GM21528 (cell line): ENCODE measurements around the gene ERBB4.

ENCODE experiments used
- ATAC-seq: cut with Tn5 transposase; IDR thresholded peaks from one replicate; pipeline ENCODE4 v1.9.1; 2021; ENCODE audit warnings: mild to moderate bottlenecking, moderate library complexity; ENCODE audit not compliant: unreplicated experiment, low FRiP score

ERBB4 gene

DNA sequence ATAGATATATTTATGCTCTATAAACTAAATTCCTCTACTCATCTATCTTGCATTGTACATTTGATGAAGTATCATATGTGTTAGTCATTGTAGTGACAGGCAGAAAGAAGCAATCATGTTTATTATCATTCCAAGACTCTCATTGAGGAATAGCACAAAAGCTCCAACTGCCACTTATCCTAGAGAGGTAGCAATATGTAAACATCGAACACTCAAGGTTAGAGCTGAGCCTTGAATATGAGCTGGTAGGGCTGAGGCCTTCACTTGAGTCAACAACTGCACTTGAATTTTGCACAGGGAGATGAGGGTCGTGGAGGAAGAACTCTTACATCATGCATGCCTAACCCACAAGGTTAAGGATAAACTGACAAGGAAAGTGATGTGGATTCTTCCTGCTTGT lies 1081.3 kb downstream of the ERBB4 start:
- ATAC-seq = no peak

DNA sequence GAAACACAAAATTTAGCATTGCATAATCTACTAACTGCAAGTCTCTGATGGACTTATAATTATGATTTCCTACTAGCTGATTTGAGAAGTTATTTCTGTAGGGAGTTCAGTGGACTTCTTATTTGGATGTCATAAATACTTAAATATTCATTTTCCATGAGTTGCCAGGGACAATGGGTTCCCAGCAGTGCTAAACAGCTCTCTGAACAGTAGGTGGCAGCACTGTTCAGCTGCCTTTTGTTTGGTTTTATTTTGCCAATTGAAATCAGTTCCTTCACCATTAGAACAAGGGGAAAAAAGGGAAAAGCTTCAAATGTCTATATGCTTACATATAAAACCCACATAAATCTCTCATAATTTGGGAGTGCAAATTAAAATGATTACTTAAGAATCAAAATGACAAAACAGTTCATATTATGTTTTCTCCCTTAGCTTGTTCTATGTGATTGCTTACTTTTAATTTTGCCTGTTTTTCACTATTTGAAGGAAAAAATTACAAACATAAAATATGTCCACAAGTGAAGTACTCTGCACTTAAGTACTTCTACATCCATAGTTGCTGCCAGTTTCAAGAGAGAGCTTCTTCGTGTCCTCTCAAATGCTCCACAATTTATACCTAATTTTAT lies 1083.3 kb downstream of the ERBB4 start:
- peak; percentile 73 for ATAC-seq

DNA sequence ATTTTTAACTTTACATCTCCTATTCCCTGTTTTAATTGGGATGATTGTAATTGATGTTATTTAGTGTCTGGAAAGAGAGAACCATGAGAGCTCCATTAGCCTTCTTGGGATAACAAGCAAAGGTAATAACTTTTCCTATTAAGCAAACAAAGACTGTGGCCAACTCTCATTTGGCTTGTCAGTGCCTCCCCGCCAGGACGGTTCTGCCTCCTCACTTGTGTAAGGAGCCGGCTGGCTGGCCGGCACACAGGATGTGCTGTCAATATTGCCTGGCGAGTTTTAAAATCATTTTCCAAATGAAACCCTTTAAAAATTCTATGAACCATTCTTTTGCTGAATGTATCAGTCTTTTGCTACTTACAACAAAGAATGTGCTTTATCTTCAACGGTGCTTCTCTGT lies 1083.9 kb downstream of the ERBB4 start:
- ATAC-seq = no peak

DNA sequence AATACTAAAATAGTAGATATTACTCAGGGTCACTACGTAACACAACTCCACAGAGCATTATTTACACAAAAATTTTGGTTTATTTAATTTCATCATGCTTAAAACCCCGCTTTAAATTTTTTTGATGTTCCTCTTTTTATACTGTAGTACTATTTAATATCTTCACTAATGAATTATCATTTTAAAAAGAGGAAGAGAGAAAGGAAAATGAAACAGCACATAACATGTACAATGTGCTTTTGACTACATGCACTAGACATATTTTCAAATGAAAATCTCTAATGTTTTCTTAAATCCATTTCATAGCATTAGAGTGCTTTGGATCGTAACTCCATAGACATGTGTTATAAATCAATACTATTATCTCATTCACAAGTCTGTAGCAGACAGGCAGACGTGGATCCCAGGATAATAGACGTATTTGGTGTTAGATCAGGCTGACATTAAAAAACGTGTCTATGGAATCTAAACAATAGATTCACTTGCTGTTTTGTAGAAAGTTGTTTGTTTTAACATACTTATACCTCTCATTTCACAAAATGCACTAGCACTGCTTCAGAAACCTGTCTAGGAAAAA lies 1085.2 kb downstream of the ERBB4 start:
- ATAC-seq = no peak

DNA sequence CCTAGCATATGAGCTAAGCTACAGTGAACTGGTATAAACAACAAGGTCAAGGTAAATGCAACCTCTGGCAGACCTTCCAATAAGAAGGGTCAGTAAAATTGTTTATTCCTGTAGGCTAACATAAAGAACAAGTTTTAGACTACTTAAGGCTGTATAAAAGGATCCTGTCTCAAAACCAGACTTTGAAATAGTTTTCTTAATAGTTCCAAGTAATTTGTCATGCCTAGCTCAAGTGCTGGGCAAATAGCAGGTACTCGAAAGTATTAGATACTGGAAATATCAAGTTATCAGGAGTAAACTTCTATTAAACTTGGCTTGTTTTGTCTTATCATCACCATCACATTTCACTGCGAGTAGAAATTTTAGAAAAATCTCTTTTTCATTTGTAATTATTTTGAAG lies 1087.0 kb downstream of the ERBB4 start:
- no peak for ATAC-seq

DNA sequence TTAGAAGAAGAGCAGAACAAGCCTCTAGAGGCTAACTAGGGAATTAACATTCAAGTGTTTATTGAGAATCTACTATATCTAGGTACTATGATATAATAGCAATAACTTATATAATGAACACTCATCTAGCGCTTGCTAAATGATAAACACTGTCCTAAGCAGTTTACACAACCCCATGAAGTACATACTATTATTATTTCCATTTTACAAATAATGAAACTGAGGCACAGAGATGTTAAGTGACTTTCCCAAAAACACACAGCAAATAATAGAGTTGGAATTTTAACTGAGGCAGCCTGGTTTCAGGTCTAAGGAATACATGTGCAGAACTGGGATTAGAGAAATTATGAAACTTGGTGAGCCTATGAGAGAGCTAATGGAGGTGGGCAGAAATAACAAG lies 1088.8 kb downstream of the ERBB4 start:
- ATAC-seq = no peak

DNA sequence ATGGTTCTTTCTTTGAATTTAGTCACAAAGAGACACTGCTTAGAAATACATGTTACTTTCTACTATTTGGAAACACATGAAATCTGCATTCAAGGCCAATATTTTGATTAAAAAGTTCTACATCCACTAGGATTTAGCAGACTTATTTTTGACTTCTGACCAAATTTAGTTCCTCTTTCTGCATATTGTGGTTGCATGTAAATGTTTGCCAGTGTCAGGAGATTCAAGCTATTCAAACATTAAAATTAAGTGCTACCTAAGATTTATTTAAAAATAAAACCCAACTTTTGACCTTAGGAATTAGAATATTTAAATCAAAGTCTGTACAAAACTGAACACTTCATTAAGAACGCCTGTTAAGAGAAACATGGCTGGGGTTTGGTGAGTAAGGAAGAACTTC lies 1091.1 kb downstream of the ERBB4 start:
- no peak for ATAC-seq

DNA sequence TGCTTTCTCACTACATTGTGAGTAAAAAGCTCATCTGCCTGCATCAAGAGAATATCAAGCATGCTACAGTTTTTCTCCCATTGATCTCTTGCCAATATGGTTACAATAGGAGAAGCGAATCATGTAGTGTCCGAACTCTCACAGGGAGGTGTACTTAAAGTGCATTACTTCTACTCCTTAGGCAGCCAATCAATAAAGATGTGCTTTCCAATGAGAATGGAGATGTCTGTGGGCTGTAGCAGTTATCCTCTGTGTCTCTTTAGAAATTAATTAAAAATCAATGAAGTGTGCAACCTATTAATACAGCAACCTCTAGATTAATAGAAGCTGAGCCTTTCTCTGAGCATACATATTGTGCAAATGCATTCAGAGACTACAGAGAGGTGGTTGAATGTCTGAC lies 1098.5 kb downstream of the ERBB4 start:
- no peak for ATAC-seq

DNA sequence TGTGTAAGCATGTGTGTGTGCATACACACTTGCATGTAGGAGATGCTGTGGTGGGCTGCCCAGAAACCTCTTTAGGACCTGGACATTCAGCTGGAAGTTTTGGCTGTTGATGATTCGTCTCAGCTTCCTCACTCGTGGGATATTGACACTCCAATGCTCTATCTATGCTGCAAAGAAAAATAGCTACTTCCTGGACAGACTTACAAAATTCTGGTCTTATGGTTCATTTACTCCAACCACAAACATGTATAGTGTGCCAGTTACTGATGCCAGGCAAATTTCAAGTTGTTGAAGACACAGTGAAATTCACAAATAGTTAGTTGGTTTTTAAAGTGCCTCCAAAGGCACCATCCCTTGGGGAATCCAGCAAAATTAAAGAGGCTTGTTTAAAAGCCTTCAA lies 1099.6 kb downstream of the ERBB4 start:
- no peak for ATAC-seq

DNA sequence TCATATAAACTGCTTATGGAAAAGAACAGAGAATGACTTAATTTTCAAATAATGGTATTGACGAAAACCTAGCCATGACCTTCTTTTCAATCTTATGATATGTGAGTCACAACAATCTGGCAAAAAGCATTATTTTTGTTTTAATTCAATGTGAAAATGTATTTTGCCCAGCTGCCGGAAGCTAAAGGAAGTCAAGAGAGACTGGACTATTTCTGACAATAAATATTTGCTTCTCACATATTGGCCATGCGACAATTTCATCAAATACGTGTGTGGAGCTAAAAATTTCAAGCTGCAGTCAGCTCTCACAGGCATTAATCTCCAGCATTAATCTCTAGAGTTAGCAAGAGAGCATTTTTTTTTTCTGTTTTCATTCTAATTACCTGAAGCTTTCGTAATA lies 1101.2 kb downstream of the ERBB4 start:
- no peak for ATAC-seq

DNA sequence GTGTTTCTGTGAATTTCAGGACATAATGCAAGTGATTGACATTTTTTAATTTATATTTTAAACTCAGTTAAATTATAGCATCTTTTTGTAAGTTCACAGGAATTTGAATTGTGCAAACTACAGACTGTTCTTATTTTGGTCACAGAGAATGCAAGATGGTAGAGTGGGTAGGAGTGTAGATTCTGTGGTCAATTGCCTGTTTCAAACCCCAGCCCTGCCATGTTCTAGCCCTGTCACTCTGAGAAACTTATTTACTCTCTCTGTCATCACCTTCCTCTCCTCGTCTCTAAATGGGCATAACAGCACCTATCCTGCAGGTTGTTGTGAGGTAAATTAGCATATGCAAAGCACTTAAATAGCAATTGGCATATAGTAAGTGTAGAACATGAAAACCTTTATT lies 1102.4 kb downstream of the ERBB4 start:
- no peak for ATAC-seq

DNA sequence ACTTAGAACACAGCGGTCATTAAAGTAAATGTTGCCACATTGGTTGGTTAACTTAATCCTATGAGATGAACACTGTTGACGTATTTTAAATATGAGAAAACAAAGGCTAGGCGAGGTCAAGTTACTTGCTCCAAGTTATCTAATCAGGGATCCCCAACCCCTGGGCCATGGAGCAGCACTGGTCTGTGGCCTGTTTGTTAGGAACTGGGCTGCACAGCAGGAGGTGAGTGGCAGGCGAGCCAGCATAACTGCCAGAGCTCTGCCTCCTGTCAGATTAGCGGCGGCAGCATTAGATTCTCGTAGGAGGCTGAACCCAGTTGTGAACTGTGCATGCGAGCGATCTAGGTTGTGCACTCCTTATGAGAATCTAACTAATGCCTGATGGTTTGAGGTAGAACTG lies 1103.3 kb downstream of the ERBB4 start:
- ATAC-seq = no peak

DNA sequence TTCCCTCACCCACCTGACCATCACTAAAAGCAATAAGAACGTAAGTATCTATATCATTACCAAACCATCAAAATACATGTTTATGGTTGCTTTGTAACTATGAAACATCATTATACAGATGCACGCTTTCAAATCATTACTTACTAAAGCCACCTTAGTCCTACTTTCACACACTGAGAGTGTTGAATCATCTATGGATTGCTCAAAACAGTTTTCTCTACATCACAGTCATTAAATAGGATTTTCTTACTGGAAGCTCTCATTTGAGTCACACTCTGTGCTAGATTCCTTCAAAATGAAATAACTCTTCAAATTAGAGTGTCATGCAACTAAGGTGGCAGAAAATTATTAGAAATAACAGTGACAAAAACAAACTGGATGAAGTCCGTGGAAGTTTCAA lies 1103.8 kb downstream of the ERBB4 start:
- no peak for ATAC-seq

DNA sequence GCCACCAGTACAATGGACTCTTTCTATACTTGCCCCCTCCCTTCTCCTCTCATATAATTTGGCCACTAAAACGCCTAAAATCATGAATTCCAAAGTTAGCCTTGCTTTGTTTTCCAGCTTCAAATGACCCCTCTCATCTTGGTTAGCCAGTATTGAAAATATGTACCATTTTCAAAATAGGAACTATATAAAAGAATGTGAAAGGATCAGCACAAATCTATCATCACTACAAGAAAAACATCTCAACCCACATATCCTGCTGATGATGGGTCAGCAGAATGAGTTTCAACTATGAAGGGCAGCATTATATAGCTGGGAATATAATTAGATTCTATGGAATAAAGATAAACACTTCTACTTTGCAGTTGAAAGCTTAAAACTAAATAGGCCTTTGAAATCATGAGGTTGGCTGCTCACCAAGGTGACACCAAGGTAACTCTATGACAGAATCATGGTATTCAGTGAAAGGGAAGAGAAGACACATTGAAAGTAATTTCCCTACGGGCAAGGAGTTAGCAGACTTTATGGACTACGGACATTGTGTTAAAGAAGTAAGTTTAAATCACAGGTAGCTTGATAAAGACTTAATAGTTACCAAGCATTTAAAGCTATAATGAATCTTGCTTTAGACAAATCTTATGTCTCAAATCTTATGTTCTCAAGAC lies 1109.2 kb downstream of the ERBB4 start:
- no peak for ATAC-seq

DNA sequence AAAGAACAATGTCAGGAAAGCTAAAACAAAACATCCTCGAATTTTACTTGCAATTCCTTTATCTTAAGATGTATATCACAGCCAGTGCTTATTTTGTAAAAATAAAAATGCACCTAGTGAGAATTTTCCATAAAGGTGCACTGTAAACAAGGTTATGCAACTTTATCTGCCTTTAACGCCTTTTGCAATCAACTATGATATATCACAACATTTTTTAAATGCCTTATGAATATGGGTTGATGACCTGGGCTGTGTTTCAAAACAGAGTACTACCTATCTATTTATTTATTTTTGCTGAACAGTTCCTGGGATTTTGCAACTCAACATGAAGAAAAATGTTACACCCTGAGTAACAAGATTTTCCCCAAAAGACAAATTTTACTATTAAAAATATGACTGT lies 1112.4 kb downstream of the ERBB4 start:
- no peak for ATAC-seq

DNA sequence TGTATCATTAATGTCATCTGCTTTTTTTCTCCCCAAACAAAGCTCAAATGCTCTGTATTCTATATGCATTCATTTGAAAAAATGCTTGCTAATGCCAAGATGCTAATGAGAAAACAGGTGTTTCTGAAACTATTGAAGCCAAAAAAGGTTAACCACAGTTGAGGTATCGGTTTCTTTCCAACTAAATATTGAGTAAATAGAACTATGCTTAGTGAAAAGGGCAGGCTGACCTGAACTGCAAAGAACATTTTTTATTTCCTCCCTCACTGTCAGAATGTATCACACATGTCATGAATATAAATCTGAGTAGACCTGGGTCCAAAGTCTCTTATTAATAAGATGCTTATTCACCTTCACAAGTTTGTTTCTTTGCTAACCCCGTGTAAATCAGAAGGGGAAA lies 1115.6 kb downstream of the ERBB4 start:
- ATAC-seq = no peak

DNA sequence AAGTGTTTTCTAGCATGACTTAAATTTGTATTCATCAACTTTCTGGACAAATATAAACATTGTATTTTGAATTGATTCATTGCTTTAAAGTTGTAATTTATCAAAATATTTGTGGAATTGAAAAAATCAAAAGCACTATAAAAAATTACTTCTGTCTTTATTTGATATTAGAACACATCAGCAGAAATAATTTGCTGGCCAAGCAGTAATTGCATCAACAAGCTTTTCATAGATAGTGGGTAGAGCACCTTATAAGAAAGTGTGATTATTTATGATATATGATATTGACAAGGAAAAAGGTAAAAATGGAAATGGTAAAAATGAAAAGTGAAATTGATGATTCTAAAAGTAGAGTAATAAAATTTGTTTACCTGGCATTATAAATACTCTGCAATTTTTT lies 1121.1 kb downstream of the ERBB4 start:
- ATAC-seq = no peak

DNA sequence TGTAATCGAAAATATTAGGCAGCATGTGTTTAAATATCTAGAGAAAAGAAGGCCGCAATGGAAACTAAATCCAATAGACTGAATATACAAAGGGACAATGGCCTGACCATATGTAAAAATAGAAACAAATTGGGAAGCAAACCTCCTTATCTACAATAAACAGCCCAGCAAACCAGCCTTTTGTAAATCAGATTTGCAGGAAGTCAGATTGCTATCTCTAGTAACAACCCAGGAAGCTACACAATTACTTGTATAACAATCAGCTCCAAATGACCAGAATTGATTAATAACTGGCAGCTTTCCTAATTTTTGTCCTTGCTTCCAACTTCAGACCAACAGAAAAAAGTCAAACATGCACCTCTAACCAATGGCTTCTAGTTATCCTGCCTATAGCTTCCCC lies 1122.2 kb downstream of the ERBB4 start:
- ATAC-seq = no peak

DNA sequence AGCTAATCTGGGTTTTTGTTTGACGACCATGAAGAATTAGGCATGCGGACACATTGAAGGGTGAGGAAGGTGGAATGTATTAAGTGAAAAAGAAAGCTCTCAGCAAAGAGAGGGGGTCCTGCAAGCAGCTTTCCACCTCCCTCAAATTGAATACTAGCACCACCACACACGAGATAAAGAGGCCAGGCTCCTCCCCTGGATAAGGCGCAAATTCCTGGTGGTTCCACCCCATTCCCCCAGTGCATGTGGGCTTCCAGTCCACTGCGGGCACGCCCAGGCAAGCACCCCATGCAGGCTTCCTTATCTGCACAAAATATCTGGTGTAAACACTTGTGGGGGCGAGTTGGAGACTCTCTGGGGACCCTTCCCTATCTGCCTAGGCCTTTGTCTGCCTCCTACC lies 1124.9 kb downstream of the ERBB4 start:
- ATAC-seq = no peak

DNA sequence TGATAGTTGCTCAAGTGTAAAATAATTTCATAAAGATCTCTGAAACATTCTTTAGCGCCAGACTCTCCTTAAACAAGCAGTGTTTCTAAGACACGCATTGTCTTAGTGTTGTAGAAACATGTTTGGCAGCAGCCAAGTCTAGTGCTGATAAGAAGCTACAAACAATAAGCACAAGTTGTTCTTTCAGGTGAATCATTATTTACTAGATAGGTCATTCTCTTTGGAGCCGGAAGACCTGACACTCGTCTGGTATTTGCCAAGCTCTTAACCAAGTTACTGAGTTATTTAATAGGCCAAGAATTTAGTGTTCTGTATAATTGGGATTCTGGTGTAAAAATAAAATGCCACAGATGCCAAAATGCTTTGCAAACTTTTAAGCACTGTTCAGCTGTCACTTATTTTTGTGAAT lies 1130.1 kb downstream of the ERBB4 start:
- no peak for ATAC-seq

DNA sequence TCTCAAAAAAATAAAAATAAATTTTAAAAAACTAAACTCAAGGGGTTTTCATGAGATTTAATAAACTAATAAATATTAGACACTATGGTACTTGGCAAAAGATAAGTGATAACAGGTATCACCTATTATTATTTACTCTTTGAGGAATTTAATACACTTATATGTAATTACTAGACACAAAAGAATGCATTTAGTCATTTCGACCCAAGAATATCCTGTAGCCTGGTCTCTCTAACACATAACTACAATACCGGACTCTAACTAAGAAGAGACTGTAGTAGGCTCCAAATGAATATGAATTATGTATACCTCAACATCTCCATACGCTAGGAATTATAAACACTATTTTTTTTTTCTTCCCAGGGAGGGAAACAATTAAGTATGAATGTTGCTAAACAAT lies 1131.5 kb downstream of the ERBB4 start:
- ATAC-seq = no peak

DNA sequence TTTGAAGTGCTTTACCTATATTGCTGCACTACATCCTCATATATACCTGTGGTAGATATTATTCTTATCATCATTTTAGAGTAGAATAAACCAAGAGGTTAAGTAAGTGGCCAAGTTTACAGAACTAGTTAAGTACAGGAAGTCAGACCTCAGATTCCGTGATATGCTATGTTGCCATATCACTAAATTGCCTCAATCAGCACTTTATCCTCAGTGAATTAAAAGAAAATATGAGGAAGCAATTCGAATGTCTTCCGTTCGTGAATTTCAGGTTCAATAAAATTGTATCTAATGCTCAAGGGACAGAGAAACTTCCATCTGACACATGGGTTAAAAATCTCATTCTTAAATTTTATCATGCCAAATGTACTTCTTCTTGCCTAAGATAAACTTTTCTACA lies 1133.6 kb downstream of the ERBB4 start:
- ATAC-seq = no peak
